Immature natural killer cell (primary cell): ENCODE results near the gene L3MBTL1. TPM values are rescaled to one million over a fixed set of nuclear protein-coding genes. Genes with fewer than 3 reads are reported as not detected.
"Not testable (repeated sequence)": the region's sequence is repeated elsewhere in the genome, so short reads cannot be mapped to it uniquely, and the experiment has no call there.

Experiments
- DNase-seq, 3 donors: peaks; one replicate each; pipeline ENCODE4 v3.0.0; 2022; ENCODE audit warnings: mixed read lengths in 1 of 3
- H3K27ac Mint-ChIP-seq, 6 donors: one replicate each; pipeline ENCODE4 v1.8.0; 2020; ENCODE audit warnings: mixed read lengths in 6 of 6, mild to moderate bottlenecking in 5 of 6, inconsistent platforms in 4 of 6, moderate library complexity in 3 of 6
- H3K27me3 Mint-ChIP-seq, 3 donors: one replicate each; pipeline ENCODE4 v1.8.0; 2020 to 2021; ENCODE audit warnings: low read depth in 3 of 3, mild to moderate bottlenecking in 3 of 3, mixed read lengths in 3 of 3, moderate library complexity in 3 of 3, inconsistent platforms in 1 of 3
- H3K36me3 Mint-ChIP-seq, 3 donors: one replicate each; pipeline ENCODE4 v1.8.0; 2020; ENCODE audit warnings: mixed read lengths in 3 of 3, inconsistent platforms in 2 of 3, mild to moderate bottlenecking in 2 of 3
- H3K4me1 Mint-ChIP-seq, 2 donors: one replicate each; pipeline ENCODE4 v1.8.0; 2020; ENCODE audit warnings: inconsistent platforms in 2 of 2, mild to moderate bottlenecking in 2 of 2, mixed read lengths in 2 of 2, moderate library complexity in 1 of 2
- H3K4me3 Mint-ChIP-seq, 5 donors: one replicate each; pipeline ENCODE4 v1.8.0; 2020; ENCODE audit warnings: mild to moderate bottlenecking in 5 of 5, mixed read lengths in 5 of 5, inconsistent platforms in 3 of 5, moderate library complexity in 3 of 5
- H3K9me3 Mint-ChIP-seq, 6 donors: one replicate each; pipeline ENCODE4 v1.8.0; 2020; ENCODE audit warnings: mild to moderate bottlenecking in 6 of 6, mixed read lengths in 6 of 6, inconsistent platforms in 4 of 6, moderate library complexity in 3 of 6
- polyA plus RNA-seq, 3 donors: library from polyadenylated mRNA; unstranded; fragments of 300-500 nt; fragmentation: Illumina TruSeq; gene quantifications; one replicate each; pipeline ENCODE4 v1.2.3, GENCODE V29; 2021

The L3MBTL1 gene
- polyA plus RNA-seq, 3 donors from 2014 or later, result 0.91 to 1.8 TPM; not detected in 1

DNA sequence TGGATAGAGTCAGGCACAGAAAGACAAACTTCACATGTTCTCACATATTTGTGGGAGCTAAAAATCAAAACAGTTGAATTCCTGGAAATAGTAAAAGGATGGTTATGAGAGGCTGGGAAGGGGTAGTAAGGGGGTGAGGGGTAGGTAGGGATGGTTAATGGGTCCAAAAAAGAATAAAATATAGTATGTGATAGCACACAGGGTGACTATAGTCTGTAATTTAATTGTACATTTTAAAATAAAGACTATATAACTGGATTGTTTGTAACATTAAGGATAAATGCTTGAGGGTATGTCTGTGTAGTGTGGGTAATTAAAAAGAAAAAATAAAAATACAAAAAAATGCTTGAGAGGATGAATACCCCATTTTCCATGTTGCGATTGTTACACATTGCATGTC is 39.9 kb upstream of the L3MBTL1 start:
- H3K36me3 Mint-ChIP-seq, result peaks cover 13 to 40% (median 25%) of the 10 kb centered on the region in 3 donors
- peak overlapping the region in 1 of 6 donors; percentile 64 for H3K27ac Mint-ChIP-seq
- H3K9me3 Mint-ChIP-seq, result no peaks in the 10 kb centered on the region
- H3K4me1 Mint-ChIP-seq, result peaks cover 16 to 23% of the 10 kb centered on the region in 2 donors
- H3K27me3 Mint-ChIP-seq, result peaks cover 0 to 2% (median 2%) of the 10 kb centered on the region in 3 donors
- DNase-seq, result no peak
- H3K4me3 Mint-ChIP-seq, result no peak overlapping the region

GRCh38 chr20:43472671-43473380 is 34.7 kb upstream of the L3MBTL1 start:
- H3K4me1 Mint-ChIP-seq, result peaks cover 0 to 5% of the 10 kb centered on the region in 2 donors
- H3K27ac Mint-ChIP-seq, result peak overlapping the region in 1 of 6 donors; percentile 21
- peaks cover 0 to 4% (median 4%) of the 10 kb centered on the region in 3 donors for H3K36me3 Mint-ChIP-seq
- H3K9me3 Mint-ChIP-seq, result no peaks in the 10 kb centered on the region
- DNase-seq, result no peak
- H3K27me3 Mint-ChIP-seq, result peaks cover 0 to 2% (median 0%) of the 10 kb centered on the region in 3 donors
- H3K4me3 Mint-ChIP-seq, result no peak overlapping the region

DNA sequence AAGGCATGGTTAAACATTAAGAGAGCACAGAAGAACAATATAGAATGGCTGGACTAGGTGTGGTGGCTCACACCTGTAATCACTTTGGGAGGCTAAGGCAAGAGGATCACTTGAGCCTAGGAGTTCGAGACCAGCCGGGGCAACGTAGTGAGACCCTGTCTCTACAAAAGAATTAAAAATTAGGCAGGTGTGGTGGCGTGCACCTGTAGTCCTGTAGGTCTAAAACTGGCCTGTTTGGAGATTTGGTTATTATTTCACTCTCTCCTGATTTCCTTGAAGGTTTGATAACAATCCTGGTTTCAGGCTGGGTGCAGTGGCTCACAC is 34.2 kb upstream of the L3MBTL1 start:
- Mint-ChIP-seq H3K27me3 (peaks cover 0 to 2% (median 0%) of the 10 kb centered on the region in 3 donors), H3K4me3 (no peak overlapping the region), H3K4me1 (peaks cover 0 to 5% of the 10 kb centered on the region in 2 donors), H3K9me3 (no peaks in the 10 kb centered on the region), H3K36me3 (peaks cover 0 to 4% (median 4%) of the 10 kb centered on the region in 3 donors), H3K27ac (no peak overlapping the region)
- no peak for DNase-seq

GRCh38 chr20:43477193-43477592 is 30.3 kb upstream of the L3MBTL1 start:
- peaks cover 2 to 6% (median 4%) of the 10 kb centered on the region in 3 donors for H3K27me3 Mint-ChIP-seq
- H3K4me3 Mint-ChIP-seq, result no peak overlapping the region
- no peak overlapping the region for H3K27ac Mint-ChIP-seq
- no peak for DNase-seq
- H3K9me3 Mint-ChIP-seq, result no peaks in the 10 kb centered on the region
- H3K4me1 Mint-ChIP-seq, result peaks cover 0 to 2% of the 10 kb centered on the region in 2 donors
- H3K36me3 Mint-ChIP-seq, result peaks cover 0 to 4% (median 0%) of the 10 kb centered on the region in 3 donors

- no peak for DNase-seq
- Mint-ChIP-seq H3K27ac (no peak overlapping the region), H3K4me3 (no peak overlapping the region), H3K27me3 (peaks cover 2 to 6% (median 4%) of the 10 kb centered on the region in 3 donors), H3K9me3 (no peaks in the 10 kb centered on the region), H3K4me1 (peaks cover 0 to 2% of the 10 kb centered on the region in 2 donors), H3K36me3 (peaks cover 0 to 4% (median 0%) of the 10 kb centered on the region in 3 donors)
These were observed 29.9 kb upstream of the L3MBTL1 start for GRCh38 chr20:43477619-43478018.

DNA sequence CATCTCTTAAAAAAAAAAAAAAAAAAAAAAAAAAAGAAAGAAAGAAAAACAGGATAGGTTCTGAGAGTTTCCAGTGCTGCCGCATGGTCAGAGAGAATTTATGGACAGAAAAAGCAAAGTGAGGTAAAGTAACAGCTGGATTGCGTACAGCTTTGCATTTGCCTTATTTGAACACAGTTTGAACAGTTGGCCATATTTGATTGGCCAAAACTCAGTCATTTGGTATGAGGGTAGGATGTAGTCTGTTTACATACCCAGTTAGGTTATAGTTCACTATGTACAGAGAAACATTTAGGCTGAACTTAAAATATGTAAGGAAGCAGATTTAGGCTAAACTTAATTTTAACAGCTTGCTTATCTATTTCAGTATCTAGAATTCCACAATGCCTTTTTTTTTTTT is 17.5 kb upstream of the L3MBTL1 start:
- Mint-ChIP-seq H3K36me3 (peaks cover 0 to 6% (median 4%) of the 10 kb centered on the region in 3 donors), H3K4me1 (no peaks in the 10 kb centered on the region), H3K4me3 (no peak overlapping the region), H3K27me3 (peaks cover 0 to 4% (median 0%) of the 10 kb centered on the region in 3 donors), H3K27ac (no peak overlapping the region), H3K9me3 (no peaks in the 10 kb centered on the region)
- DNase-seq, result no peak

DNA sequence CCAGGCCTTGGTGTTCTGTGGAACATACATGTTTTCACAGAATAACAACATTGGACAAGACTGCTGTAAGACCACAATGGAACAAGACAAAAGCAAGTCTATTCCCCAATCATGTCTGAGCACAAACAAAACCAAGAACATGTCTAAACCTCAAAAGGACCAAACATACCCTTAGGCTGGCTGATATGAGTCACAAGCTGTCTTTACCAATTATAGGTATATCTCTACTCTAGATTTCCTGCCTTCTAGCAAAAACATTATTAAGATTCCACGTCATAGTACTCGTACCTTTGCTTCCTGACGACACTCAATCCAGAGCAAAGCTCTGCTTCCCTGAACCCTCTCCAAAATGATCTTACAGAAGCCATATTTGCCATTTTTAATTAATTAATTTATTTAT is 15.4 kb upstream of the L3MBTL1 start:
- Mint-ChIP-seq H3K36me3 (peaks cover 0 to 6% (median 3%) of the 10 kb centered on the region in 3 donors), H3K27me3 (peaks cover 0 to 4% (median 0%) of the 10 kb centered on the region in 3 donors), H3K9me3 (no peaks in the 10 kb centered on the region), H3K4me3 (no peak overlapping the region), H3K4me1 (no peaks in the 10 kb centered on the region), H3K27ac (no peak overlapping the region)
- no peak for DNase-seq

GRCh38 chr20:43495388-43495787 is 12.1 kb upstream of the L3MBTL1 start:
- Mint-ChIP-seq H3K27me3 (peaks cover 1 to 5% (median 4%) of the 10 kb centered on the region in 3 donors), H3K27ac (no peak overlapping the region), H3K9me3 (no peaks in the 10 kb centered on the region), H3K36me3 (peaks cover 0 to 3% (median 0%) of the 10 kb centered on the region in 3 donors), H3K4me1 (no peaks in the 10 kb centered on the region), H3K4me3 (no peak overlapping the region)
- DNase-seq, result no peak

DNA sequence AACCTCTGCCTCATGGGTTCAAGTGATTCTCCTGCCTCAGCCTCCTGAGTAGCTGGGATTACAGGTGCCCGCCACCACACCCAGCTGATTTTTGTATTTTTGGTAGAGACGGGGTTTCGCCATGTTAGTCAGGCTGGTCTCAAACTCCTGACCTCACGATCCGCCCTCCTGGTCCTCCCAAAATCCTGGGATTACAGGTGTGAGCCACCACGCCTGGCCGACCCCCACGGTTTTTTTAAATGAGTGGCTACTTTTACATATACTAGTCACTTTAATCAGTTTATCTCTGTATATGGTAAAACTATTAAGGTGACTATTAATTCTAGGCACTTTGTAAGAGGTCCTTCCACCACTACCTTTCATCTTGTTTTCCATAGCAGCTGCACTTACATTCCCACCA is 5.5 kb upstream of the L3MBTL1 start:
- H3K4me1 Mint-ChIP-seq, H3K27ac Mint-ChIP-seq, H3K27me3 Mint-ChIP-seq, DNase-seq, H3K9me3 Mint-ChIP-seq, H3K36me3 Mint-ChIP-seq, H3K4me3 Mint-ChIP-seq: not testable (repeated sequence)

GRCh38 chr20:43506238-43506637 is 1.3 kb upstream of the L3MBTL1 start:
- peaks cover 3 to 21% (median 5%) of the 10 kb centered on the region in 3 donors for H3K27me3 Mint-ChIP-seq
- no peak for DNase-seq
- peaks cover 0 to 6% (median 0%) of the 10 kb centered on the region in 3 donors for H3K36me3 Mint-ChIP-seq
- peak overlapping the region in 3 of 5 donors; percentile 3 to 75 (median 42) for H3K4me3 Mint-ChIP-seq
- no peak overlapping the region for H3K27ac Mint-ChIP-seq
- H3K9me3 Mint-ChIP-seq, result no peaks in the 10 kb centered on the region
- peaks cover 1 to 5% of the 10 kb centered on the region in 2 donors for H3K4me1 Mint-ChIP-seq

DNA sequence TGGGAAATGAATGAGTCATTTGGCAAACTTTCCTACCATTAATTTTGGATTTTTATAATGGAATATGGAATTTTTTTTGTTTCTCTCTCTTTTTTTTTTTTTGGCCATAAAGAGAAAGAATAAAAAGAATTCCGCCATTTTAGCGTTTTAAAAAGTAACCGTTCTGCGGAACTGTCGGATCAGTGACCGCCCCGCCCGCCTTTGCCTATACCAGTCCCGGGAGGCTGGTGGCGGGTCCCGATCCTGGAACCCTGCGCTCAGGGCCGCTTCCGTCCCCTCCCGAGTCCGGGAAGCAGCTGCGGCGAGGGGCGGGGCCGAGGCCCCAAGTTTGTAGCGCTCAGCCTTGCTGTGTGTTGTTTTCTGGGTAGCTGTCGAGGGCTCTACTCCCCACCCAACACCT is 609 bp downstream of the L3MBTL1 start:
- Mint-ChIP-seq H3K4me1 (peaks cover 1 to 5% of the 10 kb centered on the region in 2 donors), H3K4me3 (peak overlapping the region; percentile 44 to 76 (median 54)), H3K9me3 (no peaks in the 10 kb centered on the region), H3K27ac (no peak overlapping the region), H3K36me3 (peaks cover 0 to 6% (median 0%) of the 10 kb centered on the region in 3 donors), H3K27me3 (peaks cover 3 to 24% (median 5%) of the 10 kb centered on the region in 3 donors)
- no peak for DNase-seq

GRCh38 chr20:43508604-43509040 is 1.1 kb downstream of the L3MBTL1 start:
- DNase-seq, result no peak
- H3K9me3 Mint-ChIP-seq, result no peaks in the 10 kb centered on the region
- peak overlapping the region in 4 of 5 donors; percentile 54 to 76 (median 60) for H3K4me3 Mint-ChIP-seq
- H3K27me3 Mint-ChIP-seq, result peaks cover 3 to 24% (median 5%) of the 10 kb centered on the region in 3 donors
- no peak overlapping the region for H3K27ac Mint-ChIP-seq
- peaks cover 0 to 6% (median 0%) of the 10 kb centered on the region in 3 donors for H3K36me3 Mint-ChIP-seq
- peaks cover 4 to 5% of the 10 kb centered on the region in 2 donors for H3K4me1 Mint-ChIP-seq

GRCh38 chr20:43511879-43512278 is 4.4 kb downstream of the L3MBTL1 start:
- H3K27me3 Mint-ChIP-seq, result peaks cover 5 to 22% (median 10%) of the 10 kb centered on the region in 3 donors
- H3K4me3 Mint-ChIP-seq, result peak overlapping the region in 1 of 5 donors; percentile 4
- H3K4me1 Mint-ChIP-seq, result peaks cover 23 to 25% of the 10 kb centered on the region in 2 donors
- H3K27ac Mint-ChIP-seq, result peak overlapping the region in 1 of 6 donors; percentile 69
- peaks cover 0 to 3% (median 0%) of the 10 kb centered on the region in 3 donors for H3K36me3 Mint-ChIP-seq
- H3K9me3 Mint-ChIP-seq, result no peaks in the 10 kb centered on the region
- no peak for DNase-seq

GRCh38 chr20:43513372-43513930 is 6.0 kb downstream of the L3MBTL1 start:
- H3K36me3 Mint-ChIP-seq, result peaks cover 0 to 3% (median 0%) of the 10 kb centered on the region in 3 donors
- H3K4me1 Mint-ChIP-seq, result peaks cover 23 to 24% of the 10 kb centered on the region in 2 donors
- no peak for DNase-seq
- peaks cover 5 to 18% (median 12%) of the 10 kb centered on the region in 3 donors for H3K27me3 Mint-ChIP-seq
- H3K9me3 Mint-ChIP-seq, result no peaks in the 10 kb centered on the region
- H3K4me3 Mint-ChIP-seq, result peak overlapping the region; percentile 90 to 97 (median 95)
- H3K27ac Mint-ChIP-seq, result peak overlapping the region; percentile 50 to 93 (median 72)
